MM.1S (cell line): Measurements from ENCODE around the gene HNRNPH1.

Experiments used
- DNase-seq: peaks from one replicate; pipeline ENCODE4 v3.0.0-alpha.2; 2015
- H2AFZ ChIP-seq: fragments of 300-600 bp; sonication (generic); 2 replicates; pipeline ENCODE4 v1.6.0; 2016; ENCODE audit warnings: antibody characterized with exemption, low read length
- H3F3A ChIP-seq: fragments of 300-600 bp; sonication (generic); 2 replicates; pipeline ENCODE4 v1.6.1; 2016; ENCODE audit warnings: mild to moderate bottlenecking, antibody characterized with exemption, low read length, moderate library complexity, mixed read lengths; ENCODE audit not compliant: insufficient read depth
- H3K27ac ChIP-seq: fragments of 300-600 bp; sonication (generic); 2 replicates; pipeline ENCODE4 v1.5.1; 2016; ENCODE audit warnings: mild to moderate bottlenecking, low read length
- H3K27me3 ChIP-seq: fragments of 300-600 bp; sonication (generic); replicated peaks from 2 replicates; pipeline ENCODE4 v1.6.0; 2016; ENCODE audit warnings: low read length; ENCODE audit not compliant: insufficient read depth
- H3K36me3 ChIP-seq: fragments of 300-600 bp; sonication (generic); replicated peaks from 2 replicates; pipeline ENCODE4 v1.6.1; 2016; ENCODE audit warnings: mild to moderate bottlenecking, low read length, mixed read lengths; ENCODE audit not compliant: insufficient read depth
- H3K4me1 ChIP-seq: fragments of 300-600 bp; sonication (generic); 2 replicates; pipeline ENCODE4 v1.6.1; 2016; ENCODE audit warnings: low read length, mixed read lengths
- H3K4me2 ChIP-seq: fragments of 300-600 bp; sonication (generic); 2 replicates; pipeline ENCODE4 v1.6.0; 2016; ENCODE audit warnings: low read depth, low read length
- H3K4me3 ChIP-seq: fragments of 300-600 bp; sonication (generic); 2 replicates; pipeline ENCODE4 v1.5.1; 2016; ENCODE audit warnings: low read length, mixed read lengths
- H3K79me2 ChIP-seq: fragments of 300-600 bp; sonication (generic); 2 replicates; pipeline ENCODE4 v1.6.1; 2016; ENCODE audit warnings: mixed run types, low read length, mixed read lengths
- H3K9ac ChIP-seq: fragments of 300-600 bp; sonication (generic); 2 replicates; pipeline ENCODE4 v1.6.1; 2016; ENCODE audit warnings: low read length, mixed read lengths
- H3K9me2 ChIP-seq: fragments of 300-600 bp; sonication (generic); replicated peaks from 2 replicates; pipeline ENCODE4 v1.6.1; 2016; ENCODE audit warnings: mild to moderate bottlenecking, low read length, mixed read lengths; ENCODE audit not compliant: insufficient read depth
- H3K9me3 ChIP-seq: fragments of 300-600 bp; sonication (generic); replicated peaks from 2 replicates; pipeline ENCODE4 v1.6.1; 2016; ENCODE audit warnings: mild to moderate bottlenecking, low read length, mixed read lengths; ENCODE audit not compliant: insufficient read depth
- H4K20me1 ChIP-seq: fragments of 300-600 bp; sonication (generic); 2 replicates; pipeline ENCODE4 v1.6.1; 2016; ENCODE audit warnings: mild to moderate bottlenecking, low read length, moderate library complexity, mixed read lengths; ENCODE audit not compliant: insufficient read depth
- CTCF ChIP-seq: fragments of 300-600 bp; sonication (generic); IDR thresholded peaks from 2 replicates; pipeline ENCODE4 v1.5.1; 2016; ENCODE audit warnings: antibody characterized with exemption, low read length, mixed read lengths
- EZH2 ChIP-seq: fragments of 300-600 bp; sonication (generic); optimal IDR thresholded peaks from 2 replicates; pipeline ENCODE3; 2017; ENCODE audit warnings: low read depth, mild to moderate bottlenecking, antibody characterized with exemption, low read length, mixed read lengths
- EZH2phosphoT487 ChIP-seq: fragments of 300-600 bp; sonication (generic); IDR thresholded peaks from 2 replicates; pipeline ENCODE4 v1.6.1; 2018; ENCODE audit warnings: antibody characterized with exemption, low read length

The HNRNPH1 gene

GRCh38 chr5:179623906-179624741 is 653 bp upstream of the HNRNPH1 start:
- H3F3A ChIP-seq = peaks cover 40% of the 10 kb centered on the region
- no peak for TF ChIP-seq EZH2
- no peak for TF ChIP-seq EZH2phosphoT487
- no peak for TF ChIP-seq CTCF
- peak overlapping the region; percentile 90 for H3K9ac ChIP-seq
- peaks cover 35% of the 10 kb centered on the region for H4K20me1 ChIP-seq
- peak overlapping the region; percentile 95 for H3K27ac ChIP-seq
- H3K27me3 ChIP-seq = no peaks in the 10 kb centered on the region
- peaks cover 33% of the 10 kb centered on the region for H3K36me3 ChIP-seq
- DNase-seq = no peak
- no peaks in the 10 kb centered on the region for H3K9me2 ChIP-seq
- H2AFZ ChIP-seq = peak overlapping the region; percentile 93
- peaks cover 31% of the 10 kb centered on the region for H3K4me1 ChIP-seq
- peaks cover 51% of the 10 kb centered on the region for H3K79me2 ChIP-seq
- H3K4me3 ChIP-seq = peak overlapping the region; percentile 79
- no peaks in the 10 kb centered on the region for H3K9me3 ChIP-seq
- H3K4me2 ChIP-seq = peak overlapping the region; percentile 92

GRCh38 chr5:179621551-179622214 is 1.8 kb downstream of the HNRNPH1 start:
- H4K20me1 ChIP-seq = peaks cover 58% of the 10 kb centered on the region
- TF ChIP-seq EZH2phosphoT487 (no peak), CTCF (no peak), EZH2 (no peak)
- no peak overlapping the region for H2AFZ ChIP-seq
- peak overlapping the region; percentile 77 for H3K9ac ChIP-seq
- peaks cover 75% of the 10 kb centered on the region for H3K79me2 ChIP-seq
- no peaks in the 10 kb centered on the region for H3K27me3 ChIP-seq
- H3K9me2 ChIP-seq = no peaks in the 10 kb centered on the region
- peak overlapping the region; percentile 63 for H3K4me3 ChIP-seq
- H3K9me3 ChIP-seq = no peaks in the 10 kb centered on the region
- peak overlapping the region; percentile 4; the same call in 1 of the 2 replicates for H3K27ac ChIP-seq
- H3F3A ChIP-seq = peaks cover 61% of the 10 kb centered on the region
- DNase-seq = peak; percentile 15
- H3K36me3 ChIP-seq = peaks cover 51% of the 10 kb centered on the region
- peak overlapping the region; percentile 81 for H3K4me2 ChIP-seq
- peaks cover 33% of the 10 kb centered on the region for H3K4me1 ChIP-seq

GRCh38 chr5:179620703-179621350 is 2.6 kb downstream of the HNRNPH1 start:
- Histone ChIP-seq H2AFZ (no peak overlapping the region), H3K27ac (peak overlapping the region; percentile 4; the same call in 1 of the 2 replicates), H3K36me3 (peaks cover 59% of the 10 kb centered on the region), H3K9me2 (no peaks in the 10 kb centered on the region), H3K27me3 (no peaks in the 10 kb centered on the region), H3K4me2 (peak overlapping the region; percentile 81), H3K9ac (peak overlapping the region; percentile 77; the same call in 1 of the 2 replicates), H3K4me1 (peaks cover 33% of the 10 kb centered on the region), H3K79me2 (peaks cover 84% of the 10 kb centered on the region), H3F3A (peaks cover 70% of the 10 kb centered on the region), H3K4me3 (peak overlapping the region; percentile 63), H3K9me3 (no peaks in the 10 kb centered on the region), H4K20me1 (peaks cover 67% of the 10 kb centered on the region)
- DNase-seq = no peak
- TF ChIP-seq EZH2 = no peak
- no peak for TF ChIP-seq CTCF
- TF ChIP-seq EZH2phosphoT487 = no peak
